Left renal pelvis (tissue), 4 donors: ENCODE measurements around the gene OR2AT4. TPM values are rescaled to one million over a fixed set of nuclear protein-coding genes. Genes with fewer than 3 reads are reported as not detected.
"Not testable (repeated sequence)": the region's sequence is repeated elsewhere in the genome, so short reads cannot be mapped to it uniquely, and the experiment has no call there.

Source experiments
- DNase-seq, 4 donors: peaks; one replicate each; pipeline ENCODE4 v3.0.0-alpha.2; 2013; ENCODE audit warnings: low read depth in 4 of 4, low spot score in 3 of 4
- polyA plus RNA-seq, 4 donors: library from polyadenylated mRNA; unstranded; fragments of 120-200 nt; gene quantifications; one replicate each; pipeline ENCODE4 v1.2.1, GENCODE V29; 2013; ENCODE audit not compliant: insufficient read length in 4 of 4

Gene OR2AT4
- under 1 TPM in 3 of 4 donors, not detected in 1; 0.01 to 0.05 (median 0.04) TPM for polyA plus RNA-seq

DNA sequence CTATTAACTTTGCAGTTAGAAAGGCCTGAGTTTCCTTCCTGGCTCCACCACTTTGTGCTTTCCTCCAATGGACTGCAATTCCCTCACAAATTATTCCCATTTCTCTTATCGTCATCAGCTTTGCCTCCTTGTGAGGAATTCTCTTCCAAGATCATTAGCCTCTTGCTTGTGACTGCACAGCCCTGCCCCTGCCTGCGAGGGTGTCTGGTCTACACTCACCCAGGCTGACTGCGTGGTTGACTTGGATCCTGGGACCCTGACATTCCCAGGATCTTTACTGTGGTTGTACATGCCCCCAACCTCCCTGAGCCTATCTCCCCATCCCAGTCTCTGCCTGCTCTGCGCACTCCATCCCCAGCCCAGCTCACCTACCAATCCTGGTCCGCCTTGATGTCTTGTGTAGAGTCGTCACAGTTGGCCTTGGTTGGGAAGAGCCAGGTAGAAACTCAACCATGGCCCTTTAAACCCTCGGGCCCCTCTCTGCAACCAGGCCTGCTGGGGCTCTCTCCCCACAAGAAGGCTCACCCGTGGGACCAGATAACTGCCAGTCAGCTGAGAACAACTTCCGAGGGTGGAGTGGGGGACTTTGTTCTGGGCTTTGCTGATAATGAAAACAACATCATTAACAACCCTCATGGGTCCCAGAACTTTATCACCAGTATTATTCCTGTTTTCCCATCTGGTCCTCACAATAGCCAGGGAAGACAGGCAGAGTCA lies at the start of gene OR2AT4:
OR2AT4 (minus strand) TSS at position 421 of the 717 bp plus-strand sequence.
- no peak for DNase-seq

DNA sequence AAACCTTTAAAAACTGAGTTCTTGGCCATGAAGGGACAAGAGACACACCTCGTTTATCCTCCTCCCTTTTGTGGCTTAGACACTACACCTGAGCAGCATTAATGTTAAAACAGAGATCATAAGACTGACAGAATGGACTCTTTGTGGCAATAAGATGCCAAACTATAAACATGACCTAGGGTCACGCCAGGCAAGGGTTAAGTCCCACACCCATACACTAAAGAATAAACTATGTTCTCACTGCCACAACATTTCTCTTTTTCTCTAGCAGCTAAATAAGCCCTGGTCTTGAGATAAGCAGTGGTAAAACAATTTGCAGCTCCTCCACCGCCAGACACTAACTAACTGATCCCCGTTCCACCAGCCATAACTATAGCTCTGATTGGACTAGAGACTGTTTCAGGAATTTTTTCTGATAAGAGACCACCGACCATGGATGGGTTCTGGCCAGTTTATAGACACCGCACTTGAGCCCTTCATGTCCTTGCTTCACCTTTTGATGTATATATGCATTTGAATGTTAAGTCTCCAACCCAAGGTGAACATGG lies 49.4 kb upstream of the OR2AT4 start:
- DNase-seq = no peak

DNA sequence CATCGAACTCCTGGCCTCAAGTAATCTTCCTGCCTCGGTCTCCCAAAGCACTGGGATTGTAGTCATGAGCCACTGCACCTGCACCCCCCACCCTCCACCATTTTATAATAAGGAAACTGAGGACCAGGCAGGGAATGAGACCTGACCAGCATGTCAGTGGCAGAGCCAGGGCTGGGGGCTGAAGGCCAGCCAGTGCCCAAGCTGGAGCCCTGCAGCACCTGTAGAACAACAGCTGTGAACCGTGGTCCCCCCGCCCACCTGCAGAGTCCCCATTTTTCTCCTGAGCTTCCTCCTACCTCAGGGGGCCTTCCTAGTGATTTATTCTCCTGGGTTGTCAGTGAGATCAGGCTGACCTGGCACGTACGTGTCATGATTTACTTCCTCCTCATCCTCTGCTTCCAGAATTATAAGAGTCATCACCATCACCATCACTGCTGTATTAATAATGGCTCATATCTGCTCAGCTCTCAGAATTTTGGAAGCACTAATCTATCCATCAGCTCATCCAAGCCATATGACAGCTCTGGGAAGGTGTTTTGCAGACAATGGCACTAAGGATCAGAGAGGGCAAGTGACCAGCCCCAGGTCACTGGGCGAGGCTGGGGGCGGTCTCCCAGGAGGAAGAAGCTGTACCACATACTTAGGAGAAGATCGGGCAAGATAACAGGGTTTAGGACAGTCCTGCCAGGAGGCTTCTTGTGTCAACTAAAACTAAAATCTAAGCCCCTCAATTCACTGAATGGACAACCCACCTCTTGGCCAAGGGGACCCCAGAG lies 48.7 kb upstream of the OR2AT4 start:
- DNase-seq = no peak

DNA sequence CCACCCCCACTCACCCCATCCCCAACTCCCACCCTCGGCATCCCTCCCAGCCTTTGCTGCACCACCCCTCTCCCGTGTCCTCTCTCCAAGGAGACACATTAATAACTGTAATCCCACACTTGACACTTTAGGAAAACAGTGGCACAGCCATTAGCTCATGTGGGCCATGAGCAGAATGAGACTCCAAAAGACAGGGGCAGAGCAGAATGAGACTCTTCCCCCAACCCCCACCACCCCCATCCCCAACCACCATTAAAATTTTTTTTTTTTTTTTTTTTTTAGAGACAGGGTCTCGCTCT lies 48.0 kb upstream of the OR2AT4 start:
- DNase-seq = no peak

DNA sequence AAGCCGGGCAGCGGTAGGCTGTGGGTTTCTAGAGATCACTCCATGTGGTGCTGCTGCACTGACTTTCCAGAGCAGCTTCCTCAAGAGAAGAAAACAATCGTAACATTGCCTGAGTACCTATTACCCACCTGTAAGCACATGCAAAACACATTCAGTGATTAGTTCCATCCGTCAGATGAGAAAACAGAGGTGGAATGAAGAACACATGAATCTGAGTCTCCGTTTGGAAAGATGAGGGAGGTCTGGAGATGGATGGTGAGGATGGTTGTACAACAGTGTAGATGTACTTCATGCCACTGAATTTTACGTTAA lies 46.7 kb upstream of the OR2AT4 start:
- no peak for DNase-seq

DNA sequence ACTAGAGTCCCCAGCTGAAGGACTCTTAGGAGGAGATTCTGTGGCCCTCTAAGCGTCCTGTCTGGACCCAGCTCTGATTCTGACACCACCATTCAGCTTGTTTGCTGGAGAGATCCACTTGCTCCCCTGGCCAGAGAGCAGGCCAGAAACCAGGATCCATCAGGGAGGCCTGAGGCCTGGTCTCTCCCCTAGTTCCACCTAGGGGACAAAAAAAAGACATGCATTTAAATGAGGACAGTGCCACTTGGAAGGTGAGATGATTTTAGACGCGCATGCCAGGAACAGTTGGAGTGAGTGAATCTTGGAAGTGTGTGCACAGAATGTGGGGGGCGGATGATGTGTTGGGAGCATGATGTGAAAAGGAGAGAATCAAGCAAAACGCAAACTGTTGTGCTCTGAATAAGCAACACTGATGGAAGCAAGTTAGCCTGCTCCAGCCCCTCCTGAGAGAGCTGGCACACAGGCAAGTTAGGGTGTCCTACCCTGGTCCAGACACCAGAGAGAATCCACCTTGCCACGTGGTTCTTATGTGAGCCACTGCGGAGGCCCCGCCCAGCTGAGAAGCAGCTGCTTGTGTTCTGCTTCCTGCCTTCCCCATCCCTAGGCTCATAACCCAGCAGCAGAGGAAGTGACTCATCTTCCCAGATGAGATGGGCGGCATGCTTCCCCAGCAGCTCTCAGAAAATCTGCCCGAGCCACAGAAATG lies 46.2 kb upstream of the OR2AT4 start:
- no peak for DNase-seq

DNA sequence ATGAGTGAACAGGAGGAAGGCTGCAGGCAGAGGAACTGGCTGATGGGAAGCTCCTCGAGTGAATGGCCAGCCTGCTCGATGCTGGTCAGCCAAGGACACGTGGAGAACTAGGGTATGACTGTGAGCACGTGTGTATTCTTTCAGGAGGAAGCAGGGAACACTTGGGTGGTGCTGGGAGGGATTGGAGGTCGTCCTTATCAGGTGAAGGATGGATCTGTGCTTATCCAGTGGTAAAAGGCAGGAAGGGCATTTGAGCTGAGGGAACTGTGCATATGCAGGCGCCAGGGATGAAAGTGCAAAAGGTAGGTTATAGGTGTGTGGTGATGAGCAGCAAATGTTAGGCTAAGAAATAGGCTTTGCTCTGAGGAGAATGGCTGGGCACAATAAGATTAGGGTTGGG lies 44.5 kb upstream of the OR2AT4 start:
- DNase-seq = no peak

DNA sequence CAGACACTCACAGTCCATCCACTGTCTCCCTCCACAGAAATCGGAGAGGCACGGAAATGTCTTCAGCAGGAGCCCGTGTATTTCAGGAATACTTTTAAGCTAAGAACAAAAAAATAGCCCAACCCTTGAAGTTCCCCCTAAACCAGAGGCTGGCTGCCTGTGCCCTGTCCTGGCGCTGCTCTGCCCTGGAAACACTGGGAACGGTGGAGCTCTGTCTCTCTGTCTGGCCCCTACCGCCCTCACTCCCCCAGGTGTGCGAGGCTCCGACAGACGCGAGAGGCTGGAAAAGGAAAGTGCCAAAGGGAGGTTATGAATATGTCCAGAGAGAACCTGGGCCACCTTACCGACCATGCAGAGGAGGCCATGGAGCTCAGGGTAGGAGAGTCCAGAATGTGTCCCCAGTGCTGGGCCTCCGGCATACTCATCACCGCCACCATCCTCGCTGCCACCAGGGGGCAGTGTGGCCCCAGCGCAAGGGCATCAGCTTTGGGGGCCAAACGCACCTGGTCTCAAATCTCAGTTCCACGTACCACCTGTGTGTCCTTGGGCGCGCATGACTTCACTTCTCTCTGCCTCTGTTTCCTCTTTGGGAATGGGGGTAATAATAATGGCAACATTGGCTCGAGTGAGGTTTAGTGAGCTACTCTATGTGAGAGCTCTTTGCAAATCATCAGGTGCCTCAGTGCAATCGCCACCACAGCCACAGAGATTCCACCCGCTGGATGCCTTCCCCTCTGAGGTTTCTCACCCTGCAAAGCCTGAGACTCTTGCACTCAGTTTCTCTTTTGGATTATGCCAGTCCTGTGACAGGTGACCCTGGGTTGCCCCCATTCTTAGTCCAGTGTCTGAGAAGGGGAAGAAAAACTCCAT lies 43.8 kb upstream of the OR2AT4 start:
- no peak for DNase-seq

DNA sequence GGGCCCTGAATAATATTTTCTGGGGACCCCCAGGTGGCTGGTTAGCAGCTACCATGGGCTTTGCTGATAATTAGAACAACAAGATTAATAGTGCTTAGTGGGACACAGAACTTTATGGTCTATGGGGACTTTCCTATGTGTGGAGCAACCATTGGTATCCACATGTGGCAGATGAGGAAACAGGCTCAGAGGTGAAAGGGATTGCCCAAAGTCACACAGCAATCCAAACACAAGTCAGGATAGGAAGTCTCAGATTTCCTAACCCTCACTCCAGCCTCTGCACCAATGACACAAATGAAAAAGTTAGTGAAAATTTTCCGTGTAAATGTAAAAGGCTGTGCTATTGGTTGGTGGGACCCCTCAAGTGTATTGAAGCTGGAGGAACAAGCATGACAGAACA lies 39.0 kb upstream of the OR2AT4 start:
- no peak for DNase-seq

DNA sequence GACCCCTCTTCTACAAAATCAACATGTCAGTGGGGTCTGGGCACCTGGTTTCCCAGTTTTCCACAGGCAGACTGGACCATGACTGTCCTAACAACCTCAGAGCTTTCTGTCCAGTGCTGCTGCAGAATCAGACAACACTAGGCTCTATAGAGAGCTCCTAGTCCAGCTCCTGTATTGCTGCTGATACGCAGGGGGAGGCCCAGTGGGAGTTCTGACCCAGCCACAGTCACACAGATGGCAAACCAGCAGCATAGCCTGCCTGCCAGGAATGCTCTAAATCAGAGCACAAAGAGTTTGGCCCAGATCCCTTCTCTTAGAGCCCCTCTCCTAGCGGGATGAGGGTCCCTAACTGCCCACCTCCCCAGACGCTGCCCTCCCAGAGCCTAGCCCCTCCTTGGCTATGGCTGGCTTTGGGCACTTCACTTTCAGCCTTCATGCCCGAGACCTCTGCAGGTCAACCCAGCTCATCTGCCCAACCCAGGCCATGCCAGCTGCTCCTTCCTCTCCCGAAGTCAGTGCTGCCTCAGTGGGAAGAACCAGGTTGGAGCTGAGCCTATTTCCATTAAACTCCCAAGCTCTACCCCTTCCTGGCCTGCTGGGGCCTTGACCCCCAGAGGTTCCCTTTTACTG lies 38.5 kb upstream of the OR2AT4 start:
- no peak for DNase-seq

DNA sequence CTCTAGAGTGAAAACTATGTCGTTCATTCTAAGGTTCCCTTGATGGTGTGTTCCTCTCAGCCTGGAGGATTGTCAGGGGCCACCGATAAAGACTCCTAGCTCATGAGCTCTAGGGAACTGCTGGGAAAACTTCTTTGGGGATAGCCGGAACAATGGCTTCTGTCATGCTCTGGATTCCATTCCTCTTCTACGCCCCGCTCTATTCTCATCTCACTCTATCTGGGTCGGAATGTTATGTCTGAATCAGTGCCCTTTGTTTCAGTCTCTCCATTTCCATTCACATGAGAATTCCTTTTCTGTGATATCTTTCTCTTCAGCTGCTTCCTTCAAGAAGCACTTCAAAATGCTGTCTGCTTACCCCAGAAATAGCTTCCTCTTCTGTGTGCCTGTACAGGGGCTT lies 37.3 kb upstream of the OR2AT4 start:
- DNase-seq = no peak

DNA sequence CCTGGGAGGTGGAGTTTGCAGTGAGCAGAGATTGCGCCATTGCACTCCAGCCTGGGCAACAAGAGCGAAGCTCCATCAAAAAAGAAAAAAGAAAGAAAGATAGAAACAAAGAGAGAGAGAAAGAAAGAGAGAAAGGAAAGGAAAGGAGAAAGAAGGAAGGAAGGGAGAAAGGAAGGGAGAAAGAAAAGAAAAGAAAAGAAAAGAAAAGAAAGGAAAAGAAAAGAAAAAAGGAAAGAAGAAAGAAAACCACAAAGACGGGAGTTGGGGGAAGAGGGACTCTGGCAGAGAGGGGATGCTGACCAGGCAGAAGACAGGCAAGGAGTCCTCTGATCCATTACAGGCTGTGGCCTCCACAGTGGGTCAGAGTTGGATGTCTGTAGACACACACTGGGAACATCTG lies 35.4 kb upstream of the OR2AT4 start:
- no peak for DNase-seq

DNA sequence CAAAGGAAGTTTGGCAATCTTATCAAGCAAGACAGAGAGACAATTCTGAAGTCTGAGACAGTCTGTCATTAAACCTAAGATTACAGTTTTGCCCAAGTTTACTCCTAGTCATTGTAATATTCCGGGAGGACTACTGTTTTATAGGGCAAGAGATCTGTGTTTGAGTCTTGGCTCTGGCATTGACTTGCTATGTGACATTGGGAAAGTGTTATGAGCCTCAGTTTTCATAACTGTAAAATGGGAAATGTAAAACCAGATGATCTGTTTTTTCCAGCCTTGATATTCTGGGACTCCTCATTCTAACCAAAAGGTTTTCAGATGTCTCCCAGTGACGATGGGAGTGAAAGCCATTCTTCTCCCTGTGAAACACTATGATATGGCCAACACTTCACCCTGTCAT lies 29.9 kb upstream of the OR2AT4 start:
- DNase-seq = no peak

DNA sequence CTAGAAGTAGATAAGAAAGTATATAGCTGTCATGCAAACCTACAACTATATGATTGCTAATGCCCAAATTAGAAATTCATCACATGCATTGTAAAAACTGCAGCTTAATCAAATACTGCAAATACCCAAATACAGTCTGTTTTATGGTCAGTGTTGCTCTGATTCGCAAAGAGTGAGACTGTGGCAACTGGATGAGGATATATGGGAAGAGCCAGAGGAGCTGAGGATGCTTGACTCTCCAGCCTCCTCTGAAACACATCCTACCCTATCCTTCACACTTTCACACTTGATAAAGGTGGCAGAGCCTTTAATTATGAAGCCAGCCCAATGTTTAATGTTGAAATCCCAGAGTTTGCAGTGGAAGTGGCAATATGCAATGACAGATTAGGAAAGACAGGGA lies 21.9 kb upstream of the OR2AT4 start:
- no peak for DNase-seq

DNA sequence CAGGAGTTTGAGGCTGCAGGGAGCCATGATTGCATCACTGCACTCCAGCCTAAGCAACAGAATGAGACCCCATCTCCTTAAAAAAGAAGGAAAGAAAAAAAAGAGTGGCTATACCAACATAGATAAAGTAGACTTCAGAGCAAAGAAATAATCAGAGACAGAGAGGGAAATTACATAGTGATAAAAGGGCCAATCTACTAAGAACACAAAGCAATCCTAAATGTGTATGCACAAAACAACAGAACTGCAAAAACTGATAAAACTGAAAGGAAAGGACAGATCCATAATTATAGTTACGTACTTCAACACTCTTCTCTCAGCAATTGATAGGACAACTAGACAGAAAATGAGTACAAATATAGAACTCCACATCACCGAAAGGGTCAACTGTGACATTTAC lies 17.8 kb upstream of the OR2AT4 start:
- DNase-seq = no peak

DNA sequence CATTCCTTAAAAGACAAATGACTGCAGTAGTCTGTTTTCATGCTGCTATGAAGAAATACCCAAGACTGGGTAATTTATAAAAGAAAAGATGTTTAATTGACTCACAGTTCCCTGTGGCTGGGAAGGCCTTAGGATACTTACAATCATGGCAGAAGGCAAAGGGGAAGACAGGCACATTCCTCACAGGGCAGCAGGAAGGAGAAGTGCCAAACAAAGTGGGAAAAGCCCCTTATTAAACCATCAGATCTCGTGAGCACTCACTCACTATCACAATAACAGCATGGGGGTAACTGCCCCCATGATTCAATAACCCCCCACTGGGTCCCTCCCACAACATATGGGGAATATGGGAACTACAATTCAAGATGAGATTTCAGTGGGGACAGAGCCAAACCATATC lies 16.4 kb upstream of the OR2AT4 start:
- no peak for DNase-seq

DNA sequence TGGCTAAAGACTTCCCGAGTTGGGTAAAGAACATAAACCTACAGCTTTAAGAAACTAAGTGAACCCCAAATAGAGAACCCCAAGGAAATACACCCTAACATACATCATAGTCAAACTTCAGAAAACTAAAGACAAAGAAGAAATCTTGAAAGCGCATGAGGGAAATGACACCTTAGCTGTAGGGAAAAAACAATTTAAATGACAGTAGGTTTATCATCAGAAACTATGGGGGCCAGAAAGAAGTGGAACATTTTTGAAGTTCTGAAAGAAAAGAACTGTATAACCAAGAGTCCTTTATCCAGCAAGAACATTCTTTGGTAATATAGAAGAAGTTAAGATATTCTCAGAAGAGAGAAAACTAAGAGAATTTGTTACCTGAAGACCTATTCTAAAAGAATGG lies 15.5 kb upstream of the OR2AT4 start:
- no peak for DNase-seq

DNA sequence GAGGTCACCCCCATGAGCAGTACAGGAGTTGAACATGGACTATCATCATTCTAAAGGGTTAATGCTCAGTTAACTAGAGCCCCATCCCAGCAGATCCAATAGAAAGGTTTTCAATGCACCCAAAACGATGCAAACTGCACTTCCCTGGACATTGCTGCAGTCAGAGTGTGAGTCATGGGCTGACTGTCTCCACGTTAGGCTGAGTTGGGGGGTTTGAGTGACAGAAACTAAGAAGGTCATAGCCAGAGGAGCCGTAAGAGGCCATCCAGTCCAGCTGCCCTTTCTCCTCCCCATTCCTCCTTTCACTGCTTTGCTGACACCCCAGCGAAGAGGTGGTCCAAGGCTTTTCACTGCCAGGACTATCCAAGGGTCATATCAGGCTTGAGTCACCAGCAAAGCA lies 10.5 kb upstream of the OR2AT4 start:
- no peak for DNase-seq

DNA sequence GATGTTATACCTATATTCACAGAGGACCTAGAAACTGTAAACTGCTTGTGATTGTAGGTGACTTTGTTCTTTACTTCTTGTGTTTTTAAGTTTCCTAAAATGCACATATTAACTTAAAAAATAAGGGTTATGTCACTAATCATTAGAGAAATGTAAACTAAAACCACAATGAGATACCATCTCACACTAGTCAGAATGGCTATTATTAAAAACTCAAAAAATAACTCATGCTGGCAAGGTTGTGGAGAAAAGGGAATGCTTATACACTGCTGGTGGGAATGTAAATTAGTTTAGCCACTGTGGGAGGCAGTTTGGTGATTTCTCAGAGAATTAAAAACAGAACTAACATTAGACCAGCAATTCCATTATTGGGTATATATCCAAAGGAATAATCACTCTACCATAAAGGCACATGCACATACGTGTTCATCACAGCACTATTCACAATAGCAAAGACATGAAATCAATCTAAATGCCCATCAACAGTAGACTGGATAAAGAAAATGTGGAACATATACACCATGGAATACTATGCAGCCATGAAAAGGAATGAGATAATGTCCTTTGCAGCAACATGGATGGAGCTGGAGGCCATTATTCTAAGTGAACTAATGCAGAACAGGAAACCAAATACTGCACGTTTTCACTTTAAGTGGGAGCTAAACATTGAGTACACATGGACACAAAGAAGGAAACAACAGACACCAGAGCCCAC lies 9.4 kb upstream of the OR2AT4 start:
- DNase-seq = not testable (repeated sequence)

DNA sequence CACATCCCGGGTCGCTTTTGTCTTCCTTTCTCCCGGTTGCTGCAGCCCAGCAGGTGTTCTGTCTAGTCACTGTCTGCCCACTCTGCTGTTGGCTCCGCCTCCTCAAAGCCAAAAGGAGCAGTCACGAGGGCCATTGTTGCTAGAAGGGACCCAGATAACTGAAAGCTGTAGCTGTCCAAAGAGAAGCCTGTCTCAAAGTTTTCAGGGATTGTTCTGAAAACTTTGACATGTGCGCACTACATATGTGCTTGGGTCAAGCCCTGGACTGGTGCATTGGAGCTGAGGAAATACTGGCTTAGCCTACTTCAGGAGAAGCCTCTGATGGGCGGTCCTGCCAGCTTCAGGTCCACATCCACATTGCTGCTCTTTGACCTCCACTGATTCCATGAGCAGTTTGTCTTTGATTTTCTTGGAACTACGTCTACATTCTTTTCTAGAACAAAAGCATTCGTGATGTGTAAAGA lies 8.8 kb upstream of the OR2AT4 start:
- DNase-seq = no peak
